ENCODE data around the gene CCNL1. TPM values are rescaled to one million over a fixed set of nuclear protein-coding genes. Genes with fewer than 3 reads are reported as not detected.

CCNL1 gene
- 96.6 and 106 TPM in 2 replicates for total RNA-seq

GRCh38 chr3:157159762-157160657, at the start of gene CCNL1:
Gene CCNL1 (minus strand): TSS chr3:157160147. CDS start chr3:157160094, 53 bp downstream.

